Epithelial cell of esophagus (primary cell): ENCODE measurements around the gene LMF1.

Experiments
- DNase-seq: peaks from one replicate; pipeline ENCODE4 v3.0.0; 2010; ENCODE audit warnings: low read depth
- H3K4me3 ChIP-seq: 2 replicates; pipeline ENCODE4 v1.5.1; 2011; ENCODE audit warnings: mild to moderate bottlenecking, low read length, control low read depth
- TF ChIP-seq, protein P1 (sequence below): IDR thresholded peaks from 2 replicates; pipeline ENCODE4 v1.5.1; 2011; ENCODE audit warnings: low read depth, mild to moderate bottlenecking, low read length, control low read depth, inconsistent platforms; ENCODE audit not compliant: insufficient read depth; ENCODE audit errors: missing control alignments

Gene LMF1

GRCh38 chr16:870856-871561 lies 99.8 kb downstream of the LMF1 start:
- TF ChIP-seq, protein P1, sequence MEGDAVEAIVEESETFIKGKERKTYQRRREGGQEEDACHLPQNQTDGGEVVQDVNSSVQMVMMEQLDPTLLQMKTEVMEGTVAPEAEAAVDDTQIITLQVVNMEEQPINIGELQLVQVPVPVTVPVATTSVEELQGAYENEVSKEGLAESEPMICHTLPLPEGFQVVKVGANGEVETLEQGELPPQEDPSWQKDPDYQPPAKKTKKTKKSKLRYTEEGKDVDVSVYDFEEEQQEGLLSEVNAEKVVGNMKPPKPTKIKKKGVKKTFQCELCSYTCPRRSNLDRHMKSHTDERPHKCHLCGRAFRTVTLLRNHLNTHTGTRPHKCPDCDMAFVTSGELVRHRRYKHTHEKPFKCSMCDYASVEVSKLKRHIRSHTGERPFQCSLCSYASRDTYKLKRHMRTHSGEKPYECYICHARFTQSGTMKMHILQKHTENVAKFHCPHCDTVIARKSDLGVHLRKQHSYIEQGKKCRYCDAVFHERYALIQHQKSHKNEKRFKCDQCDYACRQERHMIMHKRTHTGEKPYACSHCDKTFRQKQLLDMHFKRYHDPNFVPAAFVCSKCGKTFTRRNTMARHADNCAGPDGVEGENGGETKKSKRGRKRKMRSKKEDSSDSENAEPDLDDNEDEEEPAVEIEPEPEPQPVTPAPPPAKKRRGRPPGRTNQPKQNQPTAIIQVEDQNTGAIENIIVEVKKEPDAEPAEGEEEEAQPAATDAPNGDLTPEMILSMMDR, result no peak
- DNase-seq, result no peak
- H3K4me3 ChIP-seq, result no peak overlapping the region

- no peak for DNase-seq
- no peak overlapping the region for H3K4me3 ChIP-seq
- TF ChIP-seq, protein P1, result no peak
Observed at GRCh38 chr16:869823-870641, 100.8 kb downstream of the LMF1 start.

GRCh38 chr16:868846-869822 lies 101.7 kb downstream of the LMF1 start:
- DNase-seq, result no peak
- H3K4me3 ChIP-seq, result no peak overlapping the region
- TF ChIP-seq, protein P1, result no peak

DNA sequence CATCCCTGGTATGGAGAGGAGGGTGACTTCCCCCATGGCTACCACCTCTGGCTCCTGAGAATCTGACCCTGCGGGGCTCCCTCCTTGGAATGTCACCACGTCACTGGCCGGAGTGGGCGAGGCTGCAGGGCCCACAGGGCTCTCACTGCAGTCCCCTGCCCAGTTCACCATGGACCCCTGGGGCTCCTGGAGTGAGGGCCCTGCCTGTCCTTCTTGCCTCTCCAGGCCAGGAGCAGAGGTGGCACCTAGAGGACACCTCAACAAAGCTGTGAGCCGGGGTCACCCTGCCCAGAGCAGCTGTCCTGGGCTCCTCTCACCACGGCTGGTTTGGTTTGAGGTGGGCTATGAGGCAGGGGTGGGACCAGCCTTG lies 102.4 kb downstream of the LMF1 start:
- TF ChIP-seq, protein P1, result no peak
- no peak overlapping the region for H3K4me3 ChIP-seq
- no peak for DNase-seq

- TF ChIP-seq, protein P1, result no peak
- H3K4me3 ChIP-seq, result no peak overlapping the region
Observed at GRCh38 chr16:867421-868385, 103.1 kb downstream of the LMF1 start.

GRCh38 chr16:866252-866896 lies 104.4 kb downstream of the LMF1 start:
- TF ChIP-seq, protein P1, result no peak
- DNase-seq, result no peak

More at GRCh38 chr16:867421-868385, 103.1 kb downstream of the LMF1 start:
- no peak for DNase-seq

More at GRCh38 chr16:866252-866896, 104.4 kb downstream of the LMF1 start:
- H3K4me3 ChIP-seq, result no peak overlapping the region
